HCT116 (cell line): ENCODE data around the gene FMN1. TPM values are rescaled to one million over a fixed set of nuclear protein-coding genes. Genes with fewer than 3 reads are reported as not detected.

Experiments
- ATAC-seq: fragments of 200-7000 bp; cut with Tn5 transposase; 2 replicates; pipeline ENCODE4 v1.9.1; 2020; ENCODE audit warnings: mild to moderate bottlenecking, moderate library complexity
- BruUV-seq: library from RNA; stranded (reverse); fragments of 400-500 nt; replicated peaks from 2 replicates; lab custom pipeline; 2021; lab: Mats Ljungman, UMichigan
- CTCF ChIA-PET: fragments of 300-600 bp; sonication (Branson Sonifier 250); formaldehyde crosslinking; loops from one replicate; lab custom pipeline; 2021; ENCODE audit warnings: antibody characterized with exemption; lab: Charles Lee
- POLR2A ChIA-PET: fragments of 300-600, 350-600 bp; sonication (Branson Sonifier 250); formaldehyde crosslinking; loops from one replicate; lab custom pipeline; 2021; ENCODE audit warnings: antibody characterized with exemption; lab: Charles Lee
- RAD21 ChIA-PET, 2 experiments: fragments of 300-600 bp; sonication (Branson Sonifier 250); formaldehyde crosslinking; loops; one replicate each; lab custom pipeline; 2023; ENCODE audit warnings: low total read pairs in 2 of 2; ENCODE audit not compliant: uncharacterized antibody in 2 of 2, unreplicated experiment in 2 of 2, low non-redundant PET in 1 of 2; lab: Charles Lee
- DNase-seq: peaks from one replicate; pipeline ENCODE4 v3.0.0-alpha.2; 2010; ENCODE audit warnings: low read depth, low spot score
- H2AFZ ChIP-seq: fragments of 200-600 bp; shearing (Covaris generic), sonication (generic); 2 replicates; pipeline ENCODE4 v1.6.1; 2017; ENCODE audit warnings: low read depth, mixed run types, mixed read lengths, antibody characterized with exemption, low read length; ENCODE audit not compliant: poor library complexity, severe bottlenecking
- H3K27ac ChIP-seq: 2 replicates; pipeline ENCODE4 v1.5.1; 2012; ENCODE audit warnings: low read depth, low read length
- H3K27me3 ChIP-seq: fragments of 200-600 bp; sonication (generic); 2 replicates; pipeline ENCODE4 v1.6.1; 2016; ENCODE audit warnings: mixed run types, low read length, mixed read lengths; ENCODE audit not compliant: insufficient read depth
- H3K36me3 ChIP-seq, 2 experiments: fragments of 200-500 bp in 1 of 2; fragments of 200-600 bp in 1 of 2; sonication (Bioruptor generic) in 1 of 2; sonication (generic) in 1 of 2; 2 replicates each; pipeline versions ENCODE4 v1.5.1 to v1.6.1; 2014 to 2016; ENCODE audit warnings: low read length in 2 of 2, inconsistent platforms in 1 of 2, mixed read lengths in 1 of 2, mixed run types in 1 of 2; ENCODE audit not compliant: insufficient read depth in 2 of 2, control insufficient read depth in 1 of 2
- H3K4me1 ChIP-seq, 2 experiments: fragments of 200-600 bp in 1 of 2; sonication (generic) in 1 of 2; 2 replicates each; pipeline versions ENCODE4 v1.5.1 to v1.6.1; 2012 to 2017; ENCODE audit warnings: low read length in 2 of 2, inconsistent platforms in 1 of 2, mild to moderate bottlenecking in 1 of 2, mixed read lengths in 1 of 2, mixed run types in 1 of 2, moderate library complexity in 1 of 2; ENCODE audit not compliant: insufficient read depth in 2 of 2, control insufficient read depth in 1 of 2
- H3K4me2 ChIP-seq: fragments of 200-600 bp; sonication (generic); 2 replicates; pipeline ENCODE4 v1.6.1; 2017; ENCODE audit warnings: mixed run types, low read length, mixed read lengths
- H3K4me3 ChIP-seq, 2 experiments: fragments of 200-600 bp in 1 of 2; sonication (generic) in 1 of 2; replicated peaks in 1 of 2; 2 replicates each; pipeline ENCODE4 v1.5.1; 2011 to 2016; ENCODE audit warnings: low read length in 2 of 2, control low read depth in 1 of 2, low read depth in 1 of 2, mild to moderate bottlenecking in 1 of 2, mixed read lengths in 1 of 2, mixed run types in 1 of 2
- H3K79me2 ChIP-seq: fragments of 200-600 bp; sonication (generic); 2 replicates; pipeline ENCODE4 v1.6.1; 2017; ENCODE audit warnings: mild to moderate bottlenecking, mixed run types, low read length, moderate library complexity, mixed read lengths; ENCODE audit not compliant: insufficient read depth
- H3K9ac ChIP-seq: fragments of 200-600 bp; sonication (generic); 2 replicates; pipeline ENCODE4 v1.6.1; 2016; ENCODE audit warnings: low read length, mixed read lengths
- H3K9me2 ChIP-seq: fragments of 200-600 bp; sonication (generic), shearing (Covaris generic); 2 replicates; pipeline ENCODE4 v1.6.1; 2017; ENCODE audit warnings: mixed run types, mild to moderate bottlenecking, moderate library complexity; ENCODE audit not compliant: insufficient read depth
- H3K9me3 ChIP-seq, 2 experiments: fragments of 200-500 bp in 1 of 2; fragments of 200-600 bp in 1 of 2; sonication (Bioruptor generic) in 1 of 2; sonication (generic) in 1 of 2; 2 replicates each; pipeline ENCODE4 v1.6.1; 2014 to 2017; ENCODE audit warnings: low read length in 2 of 2, mixed read lengths in 2 of 2, inconsistent platforms in 1 of 2, low read depth in 1 of 2, mild to moderate bottlenecking in 1 of 2, mixed run types in 1 of 2, moderate library complexity in 1 of 2; ENCODE audit not compliant: control insufficient read depth in 1 of 2, insufficient read depth in 1 of 2
- H4K20me1 ChIP-seq: fragments of 200-600 bp; sonication (generic), shearing (Covaris generic); 2 replicates; pipeline ENCODE4 v1.6.1; 2017; ENCODE audit warnings: mixed run types, mild to moderate bottlenecking, moderate library complexity; ENCODE audit not compliant: insufficient read depth
- CBX3 ChIP-seq: IDR thresholded peaks from 2 replicates; pipeline ENCODE4 v1.6.1; 2012; ENCODE audit warnings: low read depth
- CEBPB ChIP-seq: IDR thresholded peaks from 2 replicates; pipeline ENCODE4 v1.6.1; 2012; ENCODE audit warnings: low read depth
- FOSL1 ChIP-seq: IDR thresholded peaks from 2 replicates; pipeline ENCODE4 v1.6.1; 2012; ENCODE audit warnings: low read depth
- MAX ChIP-seq: IDR thresholded peaks from 2 replicates; pipeline ENCODE4 v1.6.1; 2012
- POLR2AphosphoS5 ChIP-seq: IDR thresholded peaks from 2 replicates; pipeline ENCODE4 v1.6.1; 2011; ENCODE audit warnings: mild to moderate bottlenecking, low read depth, low read length, moderate library complexity
- SP1 ChIP-seq: IDR thresholded peaks from 2 replicates; pipeline ENCODE4 v1.6.1; 2012; ENCODE audit warnings: low read depth
- TCF7L2 ChIP-seq: IDR thresholded peaks from 2 replicates; pipeline ENCODE4 v1.7.0; 2011; ENCODE audit warnings: borderline replicate concordance, inconsistent platforms; ENCODE audit not compliant: insufficient read depth, insufficient read length; ENCODE audit errors: extremely low read depth
- intact Hi-C: fragments of 100-400 bp; cut with micrococcal nuclease; formaldehyde crosslinking; loops from 2 replicates; pipeline ENCODE4 v1.10.0; 2022
- total RNA-seq: library from RNA; stranded (reverse); gene quantifications from one replicate; pipeline ENCODE4 v1.2.1, GENCODE V29; 2021; ENCODE audit not compliant: unreplicated experiment

Gene FMN1
- total RNA-seq, 1 experiment from 2014 or later = 0.39 TPM

DNA sequence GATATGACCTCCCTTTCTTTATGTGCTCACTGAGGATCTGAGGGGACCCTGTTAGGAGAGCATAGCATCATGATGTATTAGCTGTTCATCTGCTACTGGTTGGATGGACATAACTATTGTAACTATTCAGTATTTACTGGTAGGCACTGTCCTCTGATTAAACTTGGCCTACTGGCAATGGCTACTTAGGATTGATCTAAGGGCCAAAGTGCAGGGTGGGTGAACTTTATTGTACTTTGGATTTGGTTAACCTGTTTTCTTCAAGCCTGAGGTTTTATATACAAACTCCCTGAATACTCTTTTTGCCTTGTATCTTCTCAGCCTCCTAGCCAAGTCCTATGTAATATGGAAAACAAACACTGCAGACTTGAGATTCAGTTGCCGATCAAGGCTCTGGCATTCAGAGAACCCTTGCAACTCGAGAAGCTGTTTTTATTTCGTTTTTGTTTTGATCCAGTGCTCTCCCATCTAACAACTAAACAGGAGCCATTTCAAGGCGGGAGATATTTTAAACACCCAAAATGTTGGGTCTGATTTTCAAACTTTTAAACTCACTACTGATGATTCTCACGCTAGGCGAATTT is 461.8 kb downstream of the FMN1 start:
- Histone ChIP-seq H3K4me3 (no peak overlapping the region), H3K4me2 (no peak overlapping the region), H3K27me3 (no peaks in the 10 kb centered on the region), H3K9me3 (no peaks in the 10 kb centered on the region), H3K36me3 (no peaks in the 10 kb centered on the region), H4K20me1 (no peaks in the 10 kb centered on the region)
- DNase-seq (no peak), ATAC-seq (no peak)
- no TSS peak for BruUV-seq
- no peak for TF ChIP-seq MAX
- no peak for TF ChIP-seq TCF7L2
- TF ChIP-seq CEBPB = no peak
- no peak for TF ChIP-seq CBX3
- TF ChIP-seq, all 23 proteins: peak for 0
- no peaks in the 10 kb centered on the region for H3K9me2 ChIP-seq
- no peak overlapping the region for H3K27ac ChIP-seq
- CTCF ChIA-PET = no interaction called here
- H3K9ac ChIP-seq = no peak overlapping the region
- intact Hi-C loops = no loop called here
- H2AFZ ChIP-seq = no peak overlapping the region
- peaks cover 12 to 18% of the 10 kb centered on the region in 2 experiments; a peak in 3 of 4 replicates for H3K4me1 ChIP-seq
- RAD21 ChIA-PET = no interaction called here
- POLR2A ChIA-PET = no interaction called here
- no peaks in the 10 kb centered on the region for H3K79me2 ChIP-seq

DNA sequence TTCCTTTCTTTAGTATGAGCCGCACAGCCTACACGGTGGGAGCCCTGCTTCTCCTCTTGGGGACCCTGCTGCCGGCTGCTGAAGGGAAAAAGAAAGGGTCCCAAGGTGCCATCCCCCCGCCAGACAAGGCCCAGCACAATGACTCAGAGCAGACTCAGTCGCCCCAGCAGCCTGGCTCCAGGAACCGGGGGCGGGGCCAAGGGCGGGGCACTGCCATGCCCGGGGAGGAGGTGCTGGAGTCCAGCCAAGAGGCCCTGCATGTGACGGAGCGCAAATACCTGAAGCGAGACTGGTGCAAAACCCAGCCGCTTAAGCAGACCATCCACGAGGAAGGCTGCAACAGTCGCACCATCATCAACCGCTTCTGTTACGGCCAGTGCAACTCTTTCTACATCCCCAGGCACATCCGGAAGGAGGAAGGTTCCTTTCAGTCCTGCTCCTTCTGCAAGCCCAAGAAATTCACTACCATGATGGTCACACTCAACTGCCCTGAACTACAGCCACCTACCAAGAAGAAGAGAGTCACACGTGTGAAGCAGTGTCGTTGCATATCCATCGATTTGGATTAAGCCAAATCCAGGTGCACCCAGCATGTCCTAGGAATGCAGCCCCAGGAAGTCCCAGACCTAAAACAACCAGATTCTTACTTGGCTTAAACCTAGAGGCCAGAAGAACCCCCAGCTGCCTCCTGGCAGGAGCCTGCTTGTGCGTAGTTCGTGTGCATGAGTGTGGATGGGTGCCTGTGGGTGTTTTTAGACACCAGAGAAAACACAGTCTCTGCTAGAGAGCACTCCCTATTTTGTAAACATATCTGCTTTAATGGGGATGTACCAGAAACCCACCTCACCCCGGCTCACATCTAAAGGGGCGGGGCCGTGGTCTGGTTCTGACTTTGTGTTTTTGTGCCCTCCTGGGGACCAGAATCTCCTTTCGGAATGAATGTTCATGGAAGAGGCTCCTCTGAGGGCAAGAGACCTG is 463.5 kb downstream of the FMN1 start:
- peak overlapping the region in 1 of 2 experiments; percentile 7; a peak in 1 of 4 replicates for H3K4me3 ChIP-seq
- intact Hi-C loops = no loop called here
- ATAC-seq (peak; percentile 100), DNase-seq (peak; percentile 55)
- no peaks in the 10 kb centered on the region for H4K20me1 ChIP-seq
- 0 out of 2 replicates have a peak overlapping the region, but pooled peaks have one; percentile 1 for H3K9ac ChIP-seq
- no peak overlapping the region for H3K27ac ChIP-seq
- H3K4me1 ChIP-seq = peaks cover 12 to 18% of the 10 kb centered on the region in 2 experiments; a peak in 3 of 4 replicates
- H3K9me2 ChIP-seq = no peaks in the 10 kb centered on the region
- H3K36me3 ChIP-seq = no peaks in the 10 kb centered on the region
- H3K9me3 ChIP-seq = no peaks in the 10 kb centered on the region
- TF ChIP-seq TCF7L2 (no peak), FOSL1 (peak; percentile 51), POLR2AphosphoS5 (0 out of 2 replicates have a peak, but pooled peaks have one; percentile 20), SP1 (0 out of 2 replicates have a peak, but pooled peaks have one; percentile 16), MAX (0 out of 2 replicates have a peak, but pooled peaks have one; percentile 32)
- RAD21 ChIA-PET = no interaction called here
- no TSS peak for BruUV-seq
- CTCF ChIA-PET = no interaction called here
- peak overlapping the region; percentile 70 for H2AFZ ChIP-seq
- H3K79me2 ChIP-seq = no peaks in the 10 kb centered on the region
- no peaks in the 10 kb centered on the region for H3K27me3 ChIP-seq
- H3K4me2 ChIP-seq = peak overlapping the region; percentile 63
- POLR2A ChIA-PET = no interaction called here
